IMR-90 (cell line): Measurements from ENCODE around the gene LY9. TPM values are rescaled to one million over a fixed set of nuclear protein-coding genes. Genes with fewer than 3 reads are reported as not detected.

Experiments used
- ATAC-seq: fragments of 200-7000 bp; cut with Tn5 transposase; 2 replicates; pipeline ENCODE4 v1.9.1; 2020; ENCODE audit warnings: low read depth, mild to moderate bottlenecking, moderate library complexity
- BruUV-seq: library from RNA; stranded (reverse); fragments of 400-500 nt; replicated peaks from 2 replicates; lab custom pipeline; 2021; lab: Mats Ljungman, UMichigan
- CTCF ChIA-PET: fragments of 300-600 bp; formaldehyde crosslinking; extraction: SDS; loops from one replicate; lab custom pipeline; 2021; ENCODE audit warnings: antibody characterized with exemption; lab: Yijun Ruan, JAX
- POLR2A ChIA-PET: fragments of 300-600 bp; sonication (Branson Sonifier 250); formaldehyde crosslinking; loops from one replicate; lab custom pipeline; 2022; ENCODE audit warnings: antibody characterized with exemption; ENCODE audit not compliant: unreplicated experiment; lab: Charles Lee
- DNase-seq: peaks from one replicate; pipeline ENCODE4 v3.0.0; 2013
- H2AFZ ChIP-seq: replicated peaks from 2 replicates; pipeline ENCODE3; 2013; ENCODE audit warnings: low read length, mild to moderate bottlenecking; ENCODE audit not compliant: poor library complexity
- H2AK5ac ChIP-seq: 2 replicates; pipeline ENCODE4 v1.6.1; 2013; ENCODE audit warnings: low read depth, low read length, inconsistent platforms
- H2AK9ac ChIP-seq: replicated peaks from 2 replicates; pipeline ENCODE3; 2013; ENCODE audit warnings: mild to moderate bottlenecking, low read depth, low read length, moderate library complexity; ENCODE audit not compliant: poor library complexity
- H2BK120ac ChIP-seq: 2 replicates; pipeline ENCODE4 v1.6.1; 2013; ENCODE audit warnings: low read depth, low read length, inconsistent platforms
- H2BK15ac ChIP-seq: 3 replicates; pipeline ENCODE4 v1.6.1; 2013; ENCODE audit warnings: low read depth, low read length, inconsistent platforms
- H2BK20ac ChIP-seq: 2 replicates; pipeline ENCODE4 v1.6.1; 2013; ENCODE audit warnings: low read depth, mild to moderate bottlenecking, inconsistent platforms, low read length, moderate library complexity
- H2BK5ac ChIP-seq: 2 replicates; pipeline ENCODE4 v1.6.1; 2013; ENCODE audit warnings: mild to moderate bottlenecking, low read depth, low read length, inconsistent platforms; ENCODE audit not compliant: poor library complexity, severe bottlenecking
- H3K14ac ChIP-seq: replicated peaks from 2 replicates; pipeline ENCODE4 v1.6.1; 2013; ENCODE audit warnings: low read depth, low read length, inconsistent platforms
- H3K18ac ChIP-seq: 2 replicates; pipeline ENCODE4 v1.6.1; 2013; ENCODE audit warnings: low read depth, low read length, control low read depth
- H3K23ac ChIP-seq: 2 replicates; pipeline ENCODE4 v1.6.1; 2013; ENCODE audit warnings: low read depth, low read length, inconsistent platforms
- H3K27ac ChIP-seq: 2 replicates; pipeline ENCODE4 v1.5.1; 2013; ENCODE audit warnings: mild to moderate bottlenecking, control low read depth, low read length; ENCODE audit not compliant: insufficient read depth
- H3K27me3 ChIP-seq: 2 replicates; pipeline ENCODE4 v1.6.1; 2013; ENCODE audit warnings: low read length; ENCODE audit not compliant: control insufficient read depth, insufficient read depth
- H3K36me3 ChIP-seq: 2 replicates; pipeline ENCODE4 v1.6.1; 2013; ENCODE audit warnings: low read length, mixed read lengths; ENCODE audit not compliant: control insufficient read depth, insufficient read depth
- H3K4ac ChIP-seq: 2 replicates; pipeline ENCODE4 v1.6.1; 2013; ENCODE audit warnings: low read depth, low read length, inconsistent platforms
- H3K4me1 ChIP-seq: 2 replicates; pipeline ENCODE4 v1.6.1; 2013; ENCODE audit warnings: low read length, mixed read lengths; ENCODE audit not compliant: control insufficient read depth, insufficient read depth
- H3K4me2 ChIP-seq: 2 replicates; pipeline ENCODE4 v1.6.1; 2013; ENCODE audit warnings: low read depth, mild to moderate bottlenecking, control low read depth, low read length, moderate library complexity
- H3K4me3 ChIP-seq: 2 replicates; pipeline ENCODE4 v1.5.1; 2013; ENCODE audit warnings: low read depth, mild to moderate bottlenecking, control low read depth, low read length, moderate library complexity; ENCODE audit not compliant: insufficient read depth
- H3K56ac ChIP-seq: 2 replicates; pipeline ENCODE4 v1.6.1; 2013; ENCODE audit warnings: low read length, inconsistent platforms; ENCODE audit not compliant: insufficient read depth; ENCODE audit errors: extremely low read depth
- H3K79me1 ChIP-seq, 2 experiments: 2 replicates each; pipeline ENCODE4 v1.6.1; 2013; ENCODE audit warnings: low read length in 2 of 2, inconsistent platforms in 1 of 2, low read depth in 1 of 2
- H3K9ac ChIP-seq: 2 replicates; pipeline ENCODE4 v1.6.1; 2013; ENCODE audit warnings: low read depth, low read length, control low read depth
- H3K9me1 ChIP-seq: 2 replicates; pipeline ENCODE4 v1.6.1; 2013; ENCODE audit warnings: low read length, inconsistent platforms; ENCODE audit not compliant: insufficient read depth
- H3K9me3 ChIP-seq: 2 replicates; pipeline ENCODE4 v1.6.1; 2013; ENCODE audit warnings: low read length; ENCODE audit not compliant: control insufficient read depth, insufficient read depth
- H4K20me1 ChIP-seq: 2 replicates; pipeline ENCODE4 v1.6.1; 2013; ENCODE audit warnings: low read length, inconsistent platforms; ENCODE audit not compliant: insufficient read depth
- H4K5ac ChIP-seq: 2 replicates; pipeline ENCODE4 v1.6.1; 2013; ENCODE audit warnings: mild to moderate bottlenecking, low read depth, low read length, control low read depth
- H4K8ac ChIP-seq, 2 experiments: 2 replicates each; pipeline ENCODE4 v1.6.1; 2013; ENCODE audit warnings: low read depth in 2 of 2, low read length in 2 of 2, control low read depth in 1 of 2, inconsistent platforms in 1 of 2
- H4K91ac ChIP-seq: 2 replicates; pipeline ENCODE4 v1.6.1; 2013; ENCODE audit warnings: low read depth, low read length, inconsistent platforms; ENCODE audit not compliant: insufficient read depth
- BHLHE40 ChIP-seq: fragments of 150-350 bp; IDR thresholded peaks from 2 replicates; pipeline ENCODE4 v1.6.1; 2016; ENCODE audit warnings: mild to moderate bottlenecking, low read depth, low read length
- CEBPB ChIP-seq: IDR thresholded peaks from 2 replicates; pipeline ENCODE4 v1.6.1; 2012; ENCODE audit warnings: low read depth, low read length, improper control_type of control experiment
- CHD1 ChIP-seq: IDR thresholded peaks from 2 replicates; pipeline ENCODE4 v1.6.1; 2012; ENCODE audit warnings: low read depth, low read length, improper control_type of control experiment
- FOS ChIP-seq: fragments of 150-350 bp; IDR thresholded peaks from 2 replicates; pipeline ENCODE4 v1.6.1; 2016; ENCODE audit warnings: low read depth, low read length
- MAFK ChIP-seq: IDR thresholded peaks from 2 replicates; pipeline ENCODE4 v1.6.1; 2012; ENCODE audit warnings: low read depth, low read length, improper control_type of control experiment
- MAZ ChIP-seq: IDR thresholded peaks from 2 replicates; pipeline ENCODE4 v1.6.1; 2012; ENCODE audit warnings: low read depth, mild to moderate bottlenecking, low read length, improper control_type of control experiment, moderate library complexity, borderline replicate concordance
- RAD21 ChIP-seq: IDR thresholded peaks from 2 replicates; pipeline ENCODE4 v1.6.1; 2012; ENCODE audit warnings: low read length, improper control_type of control experiment
- RCOR1 ChIP-seq: IDR thresholded peaks from 2 replicates; pipeline ENCODE4 v1.6.1; 2012; ENCODE audit warnings: mild to moderate bottlenecking, low read length, improper control_type of control experiment; ENCODE audit not compliant: insufficient replicate concordance
- RFX5 ChIP-seq: IDR thresholded peaks from 2 replicates; pipeline ENCODE4 v1.8.0; 2012; ENCODE audit warnings: low read depth, mild to moderate bottlenecking, low read length, moderate library complexity
- WGBS, 2 experiments: methylation state at CpG; one replicate each; pipeline versions ENCODE4 v1.1.5 to v1.1.7; 2013; ENCODE audit warnings: missing lambda C conversion rate in 2 of 2; ENCODE audit not compliant: insufficient read length in 1 of 2; ENCODE audit errors: extremely low coverage in 2 of 2; 5-methylcytosine and 5-hydroxymethylcytosine counted together
- dilution Hi-C: fragments of 300-500 bp; cut with HindIII; formaldehyde crosslinking; loops from one replicate; pipeline ENCODE4 v1.14.3; 2018; ENCODE audit warnings: low sequenced_read_pairs; ENCODE audit not compliant: unreplicated experiment
- in situ Hi-C: fragments of 300-500 bp; cut with MboI; formaldehyde crosslinking; loops from 3 replicates; pipeline ENCODE4 v1.14.3; 2019; ENCODE audit warnings: low sequenced_read_pairs, inconsistent platforms, mixed read lengths
- intact Hi-C: fragments of 100-400 bp; cut with micrococcal nuclease; formaldehyde crosslinking; loops from 2 replicates; pipeline ENCODE4 v1.10.0; 2022
- polyA plus RNA-seq, 3 experiments: library from polyadenylated mRNA; depleted of rRNA; stranded (reverse); fragments of >200 nt; gene quantifications; 2 replicates each; pipeline ENCODE4 v1.2.3, GENCODE V29; 2012; ENCODE audit warnings: low replicate concordance in 1 of 3
- total RNA-seq: library from RNA; depleted of rRNA; stranded (reverse); fragments of >200 nt; gene quantifications from 2 replicates; pipeline ENCODE4 v1.2.3, GENCODE V29; 2012
- TF ChIP-seq, protein P1 (sequence below): conservative IDR thresholded peaks from 2 replicates; pipeline ENCODE4 v1.5.1; 2012; ENCODE audit warnings: mild to moderate bottlenecking, low read depth, low read length, improper control_type of control experiment

The LY9 gene
- total and polyA plus RNA-seq, 2 of the 4 experiments (the other 2 are of a cell fraction) = not detected

- Histone ChIP-seq H3K27ac (no peak overlapping the region), H2BK5ac (no peak overlapping the region), H4K8ac (no peak overlapping the region), H4K20me1 (no peaks in the 10 kb centered on the region), H3K14ac (no peak overlapping the region), H2BK120ac (no peak overlapping the region), H3K9me1 (no peaks in the 10 kb centered on the region), H3K56ac (no peak overlapping the region), H3K4me2 (no peak overlapping the region), H3K9me3 (no peaks in the 10 kb centered on the region), H3K23ac (no peak overlapping the region), H3K4me1 (no peaks in the 10 kb centered on the region), H3K18ac (no peak overlapping the region), H4K5ac (no peak overlapping the region), H2BK15ac (no peak overlapping the region), H3K4ac (no peak overlapping the region), H3K9ac (no peak overlapping the region), H3K4me3 (no peak overlapping the region), H2AFZ (no peak overlapping the region), H2AK5ac (no peak overlapping the region), H2BK20ac (no peak overlapping the region), H2AK9ac (no peak overlapping the region), H3K79me1 (no peaks in the 10 kb centered on the region), H3K36me3 (no peaks in the 10 kb centered on the region), H4K91ac (no peak overlapping the region), H3K27me3 (no peaks in the 10 kb centered on the region)
- no TSS peak for BruUV-seq
- intact Hi-C loops (no loop called here), dilution Hi-C loops (no loop called here), in situ Hi-C loops (no loop called here)
- DNase-seq (no peak), ATAC-seq (no peak)
- WGBS, 2 experiments = 81% methylated on average over 8 of the region's 12 CpGs; no CpG with 5 or more reads in 1 of the 2 experiments
- ChIA-PET CTCF (no interaction called here), POLR2A (no interaction called here)
- TF ChIP-seq, protein P1, sequence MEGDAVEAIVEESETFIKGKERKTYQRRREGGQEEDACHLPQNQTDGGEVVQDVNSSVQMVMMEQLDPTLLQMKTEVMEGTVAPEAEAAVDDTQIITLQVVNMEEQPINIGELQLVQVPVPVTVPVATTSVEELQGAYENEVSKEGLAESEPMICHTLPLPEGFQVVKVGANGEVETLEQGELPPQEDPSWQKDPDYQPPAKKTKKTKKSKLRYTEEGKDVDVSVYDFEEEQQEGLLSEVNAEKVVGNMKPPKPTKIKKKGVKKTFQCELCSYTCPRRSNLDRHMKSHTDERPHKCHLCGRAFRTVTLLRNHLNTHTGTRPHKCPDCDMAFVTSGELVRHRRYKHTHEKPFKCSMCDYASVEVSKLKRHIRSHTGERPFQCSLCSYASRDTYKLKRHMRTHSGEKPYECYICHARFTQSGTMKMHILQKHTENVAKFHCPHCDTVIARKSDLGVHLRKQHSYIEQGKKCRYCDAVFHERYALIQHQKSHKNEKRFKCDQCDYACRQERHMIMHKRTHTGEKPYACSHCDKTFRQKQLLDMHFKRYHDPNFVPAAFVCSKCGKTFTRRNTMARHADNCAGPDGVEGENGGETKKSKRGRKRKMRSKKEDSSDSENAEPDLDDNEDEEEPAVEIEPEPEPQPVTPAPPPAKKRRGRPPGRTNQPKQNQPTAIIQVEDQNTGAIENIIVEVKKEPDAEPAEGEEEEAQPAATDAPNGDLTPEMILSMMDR = no peak
- TF ChIP-seq RFX5 = no peak
- no peak for TF ChIP-seq RAD21
- TF ChIP-seq FOS = no peak
- TF ChIP-seq BHLHE40 = no peak
- TF ChIP-seq MAZ = no peak
- no peak for TF ChIP-seq CHD1
- TF ChIP-seq RCOR1 = no peak
- TF ChIP-seq CEBPB = no peak
- TF ChIP-seq MAFK = no peak
These were observed 50.3 kb downstream of the LY9 start for GRCh38 chr1:160846281-160846680.
